Right atrium auricular region (tissue), 2 donors: Measurements from ENCODE around the gene ZSCAN25. TPM values are rescaled to one million over a fixed set of nuclear protein-coding genes. Genes with fewer than 3 reads are reported as not detected.

ENCODE experiments used
- DNase-seq: peaks from one replicate; pipeline ENCODE4 v3.0.0-alpha.2; 2019; ENCODE audit warnings: low spot score
- H3K27ac ChIP-seq, 2 donors: fragments of 200-600 bp; sonication (generic); 1 replicate in 1 of 2; 2 replicates in 1 of 2; pipeline ENCODE4 v1.5.1; 2016 to 2019
- H3K27me3 ChIP-seq, 2 donors: fragments of 200-600 bp; sonication (generic); one replicate each; pipeline versions ENCODE4 v1.5.1 to v1.6.0; 2017 to 2019
- H3K36me3 ChIP-seq: fragments of 200-600 bp; sonication (generic); one replicate; pipeline ENCODE4 v1.5.1; 2016
- H3K4me1 ChIP-seq, 2 donors: fragments of 200-600 bp; sonication (generic); one replicate each; pipeline versions ENCODE4 v1.5.1 to v1.6.0; 2017 to 2019
- H3K4me3 ChIP-seq, 2 donors: fragments of 200-600 bp; sonication (generic); 1 replicate in 1 of 2; 2 replicates in 1 of 2; pipeline ENCODE4 v1.5.1; 2017 to 2019; ENCODE audit warnings: mild to moderate bottlenecking in 1 of 2, moderate library complexity in 1 of 2
- H3K9me3 ChIP-seq, 2 donors: fragments of 200-600 bp; sonication (generic); one replicate each; pipeline ENCODE4 v1.5.1; 2019
- CTCF ChIP-seq, 2 donors: fragments of 200-600 bp; sonication (generic); IDR thresholded peaks; one replicate each; pipeline ENCODE4 v1.5.1; 2019; ENCODE audit warnings: antibody characterized with exemption in 2 of 2
- total RNA-seq, 2 donors: library from RNA; depleted of rRNA; stranded (reverse); fragments of >200 nt; gene quantifications; one replicate each; pipeline ENCODE4 v1.1.0, GENCODE V29; 2016

Gene ZSCAN25
- total RNA-seq, 2 donors from 2014 or later: 6.0 to 6.1 TPM

GRCh38 chr7:99669782-99670181 is 53.0 kb downstream of the ZSCAN25 start:
- no peaks in the 10 kb centered on the region for H3K9me3 ChIP-seq
- no peak overlapping the region for H3K27ac ChIP-seq
- H3K36me3 ChIP-seq: no peaks in the 10 kb centered on the region
- DNase-seq: no peak
- no peaks in the 10 kb centered on the region for H3K27me3 ChIP-seq
- H3K4me1 ChIP-seq: no peaks in the 10 kb centered on the region
- TF ChIP-seq CTCF (IDR thresholded peaks at IDR 0.05): no peak
- no peak overlapping the region for H3K4me3 ChIP-seq

- H3K9me3 ChIP-seq: no peaks in the 10 kb centered on the region
- TF ChIP-seq CTCF (IDR thresholded peaks at IDR 0.05): no peak
- DNase-seq: no peak
- no peak overlapping the region for H3K27ac ChIP-seq
- no peaks in the 10 kb centered on the region for H3K27me3 ChIP-seq
- no peaks in the 10 kb centered on the region for H3K4me1 ChIP-seq
- no peak overlapping the region for H3K4me3 ChIP-seq
- no peaks in the 10 kb centered on the region for H3K36me3 ChIP-seq
Observed at GRCh38 chr7:99672573-99672972, 55.8 kb downstream of the ZSCAN25 start.

GRCh38 chr7:99674995-99675742 is 58.4 kb downstream of the ZSCAN25 start:
- Histone ChIP-seq H3K9me3 (no peaks in the 10 kb centered on the region), H3K27ac (no peak overlapping the region), H3K27me3 (no peaks in the 10 kb centered on the region), H3K36me3 (no peaks in the 10 kb centered on the region), H3K4me3 (no peak overlapping the region), H3K4me1 (no peaks in the 10 kb centered on the region)
- no peak for DNase-seq
- TF ChIP-seq CTCF (IDR thresholded peaks at IDR 0.05): no peak

GRCh38 chr7:99677013-99677647 is 60.4 kb downstream of the ZSCAN25 start:
- Histone ChIP-seq H3K9me3 (peaks cover 0 to 4% of the 10 kb centered on the region in 2 donors), H3K27ac (no peak overlapping the region), H3K36me3 (no peaks in the 10 kb centered on the region), H3K4me3 (no peak overlapping the region), H3K27me3 (no peaks in the 10 kb centered on the region), H3K4me1 (no peaks in the 10 kb centered on the region)
- no peak for DNase-seq
- TF ChIP-seq CTCF (IDR thresholded peaks at IDR 0.05): no peak

- H3K36me3 ChIP-seq: no peaks in the 10 kb centered on the region
- peaks cover 0 to 8% of the 10 kb centered on the region in 2 donors for H3K9me3 ChIP-seq
- no peak for DNase-seq
- no peak for TF ChIP-seq CTCF (IDR thresholded peaks at IDR 0.05)
- H3K27ac ChIP-seq: no peak overlapping the region
- no peaks in the 10 kb centered on the region for H3K27me3 ChIP-seq
- no peaks in the 10 kb centered on the region for H3K4me1 ChIP-seq
- H3K4me3 ChIP-seq: no peak overlapping the region
Observed at GRCh38 chr7:99677648-99678045, 60.9 kb downstream of the ZSCAN25 start.
